ENCODE measurements around the gene HSCB.

GRCh38 chr22:28741785-28742561, at the start of gene HSCB, which contains the start of gene CHEK2:
- TF ChIP-seq POLR2A (IDR thresholded peaks at IDR 0.05; ENCODE audit: low read depth, low read length), result peak; percentile 87
- TF ChIP-seq POLR2AphosphoS5 (IDR thresholded peaks at IDR 0.05; ENCODE audit: low read depth, low read length), result peak; percentile 87
- peak; percentile 50 for TF ChIP-seq PAX5 (IDR thresholded peaks at IDR 0.05; ENCODE audit: insufficient read depth, low read length, severe bottlenecking)
